Measurements from ENCODE around the gene TGFBR2. TPM values are rescaled to one million over a fixed set of nuclear protein-coding genes. Genes with fewer than 3 reads are reported as not detected.
A peak's percentile ranks its signal among the peaks of the same experiment; 100 is the strongest.

TGFBR2 gene
- total RNA-seq, 1 donor from 2014 or later = 14.6 TPM

- ATAC-seq = no peak
These were observed 68.6 kb downstream of the TGFBR2 start for GRCh38 chr3:30675006-30675405.

- no peak for ATAC-seq
These were observed 69.4 kb downstream of the TGFBR2 start for GRCh38 chr3:30675774-30676173.

GRCh38 chr3:30676424-30677346 is 70.3 kb downstream of the TGFBR2 start:
- ATAC-seq = no peak

- ATAC-seq = no peak
These were observed 70.9 kb downstream of the TGFBR2 start for GRCh38 chr3:30677347-30677685.

- no peak for ATAC-seq
These were observed 72.6 kb downstream of the TGFBR2 start for GRCh38 chr3:30679045-30679444.

- ATAC-seq = no peak
These were observed 74.6 kb downstream of the TGFBR2 start for GRCh38 chr3:30680789-30681648.

GRCh38 chr3:30681649-30682211 is 75.3 kb downstream of the TGFBR2 start:
- ATAC-seq = peak; percentile 62

- no peak for ATAC-seq
These were observed 76.2 kb downstream of the TGFBR2 start for GRCh38 chr3:30682434-30683155.

GRCh38 chr3:30683769-30684168 is 77.4 kb downstream of the TGFBR2 start:
- no peak for ATAC-seq

- ATAC-seq = no peak
These were observed 78.0 kb downstream of the TGFBR2 start for GRCh38 chr3:30684356-30684755.

GRCh38 chr3:30685267-30685667 is 78.9 kb downstream of the TGFBR2 start:
- peak; percentile 52 for ATAC-seq

GRCh38 chr3:30686176-30686575 is 79.8 kb downstream of the TGFBR2 start:
- ATAC-seq = no peak

GRCh38 chr3:30686799-30687198 is 80.4 kb downstream of the TGFBR2 start:
- no peak for ATAC-seq

GRCh38 chr3:30687930-30688570 is 81.6 kb downstream of the TGFBR2 start:
- no peak for ATAC-seq

- peak; percentile 57 for ATAC-seq
These were observed 82.6 kb downstream of the TGFBR2 start for GRCh38 chr3:30688776-30689641.

- ATAC-seq = no peak
These were observed 83.8 kb downstream of the TGFBR2 start for GRCh38 chr3:30690199-30690598.

- no peak for ATAC-seq
These were observed 85.0 kb downstream of the TGFBR2 start for GRCh38 chr3:30691249-30691880.

GRCh38 chr3:30691944-30692343 is 85.5 kb downstream of the TGFBR2 start:
- no peak for ATAC-seq

GRCh38 chr3:30692498-30693130 is 86.2 kb downstream of the TGFBR2 start:
- ATAC-seq = no peak

Data from esophagus mucosa (tissue), 1 donor.